T-cell (primary cell): Measurements from ENCODE around the gene SVOPL. TPM values are rescaled to one million over a fixed set of nuclear protein-coding genes. Genes with fewer than 3 reads are reported as not detected.

Experiments
- ATAC-seq, 4 experiments: fragments of 200-7000 bp in 3 of 4; fragments of 150-1000 bp in 1 of 4; cut with Tn5 transposase; replicated peaks in 1 of 4; 1 replicate in 3 of 4; 2 replicates in 1 of 4; pipeline ENCODE4 v1.10.0; 2021; ENCODE audit warnings: moderate library complexity in 3 of 4, mild to moderate bottlenecking in 2 of 4, moderate number of reproducible peaks in 1 of 4
- CTCF ChIA-PET, 2 donors: fragments of 300-600 bp; sonication (Branson Sonifier 250); formaldehyde crosslinking; loops; one replicate each; lab custom pipeline; 2022; ENCODE audit warnings: antibody characterized with exemption in 2 of 2; lab: Charles Lee
- POLR2A ChIA-PET, 2 donors: fragments of 300-600 bp; sonication (Branson Sonifier 250); formaldehyde crosslinking; loops; one replicate each; lab custom pipeline; 2022; ENCODE audit warnings: antibody characterized with exemption in 2 of 2; lab: Charles Lee
- DNase-seq, 35 experiments: peaks; one replicate each; pipeline versions ENCODE4 v3.0.0 to v3.0.0-alpha.2; 2013 to 2023
- H3K27ac ChIP-seq: one replicate; pipeline ENCODE4 v1.5.1; 2013; ENCODE audit warnings: low read length
- H3K27me3 ChIP-seq, 2 experiments: replicated peaks in 1 of 2; 1 replicate in 1 of 2; 2 replicates in 1 of 2; pipeline versions ENCODE4 v1.6.1 to v1.7.0; 2013; ENCODE audit warnings: low read length in 1 of 2, mixed read lengths in 1 of 2; ENCODE audit not compliant: control insufficient read depth in 2 of 2, insufficient read depth in 2 of 2; ENCODE audit errors: extremely low read depth in 1 of 2
- H3K36me3 ChIP-seq, 2 donors: 1 replicate in 1 of 2; 2 replicates in 1 of 2; pipeline versions ENCODE4 v1.6.1 to v1.7.0; 2013; ENCODE audit warnings: low read length in 1 of 2; ENCODE audit not compliant: control insufficient read depth in 2 of 2, insufficient read depth in 1 of 2; ENCODE audit errors: extremely low read depth in 1 of 2
- H3K4me1 ChIP-seq, 2 experiments: 1 replicate in 1 of 2; 2 replicates in 1 of 2; pipeline versions ENCODE4 v1.6.1 to v1.7.0; 2013; ENCODE audit warnings: low read length in 2 of 2, mixed read lengths in 1 of 2; ENCODE audit not compliant: insufficient read depth in 2 of 2, control insufficient read depth in 1 of 2; ENCODE audit errors: extremely low read depth in 1 of 2
- H3K4me3 ChIP-seq, 2 donors: 1 replicate in 1 of 2; 2 replicates in 1 of 2; pipeline versions ENCODE4 v1.5.1 to v1.7.0; 2013; ENCODE audit warnings: mild to moderate bottlenecking in 2 of 2, low read length in 1 of 2, moderate library complexity in 1 of 2; ENCODE audit not compliant: control insufficient read depth in 1 of 2; ENCODE audit errors: extremely low read depth in 1 of 2
- H3K9me3 ChIP-seq: 2 replicates; pipeline ENCODE4 v1.7.0; 2013
- H3K27ac Mint-ChIP-seq, 2 donors: one replicate each; pipeline ENCODE4 v1.8.0; 2020 to 2021; ENCODE audit warnings: mild to moderate bottlenecking in 2 of 2, mixed read lengths in 2 of 2
- H3K27me3 Mint-ChIP-seq, 2 donors: one replicate each; pipeline ENCODE4 v1.8.0; 2021 to 2022; ENCODE audit warnings: mixed read lengths in 2 of 2
- H3K36me3 Mint-ChIP-seq: one replicate; pipeline ENCODE4 v1.8.0; 2021; ENCODE audit warnings: mixed read lengths
- H3K4me1 Mint-ChIP-seq, 3 donors: one replicate each; pipeline ENCODE4 v1.8.0; 2020 to 2022; ENCODE audit warnings: mixed read lengths in 3 of 3, mild to moderate bottlenecking in 1 of 3
- H3K4me3 Mint-ChIP-seq, 3 donors: one replicate each; pipeline ENCODE4 v1.8.0; 2020 to 2022; ENCODE audit warnings: mild to moderate bottlenecking in 3 of 3, mixed read lengths in 3 of 3, moderate library complexity in 3 of 3
- H3K9me3 Mint-ChIP-seq, 3 donors: one replicate each; pipeline ENCODE4 v1.8.0; 2020 to 2022; ENCODE audit warnings: mixed read lengths in 3 of 3
- WGBS: methylation state at CpG from one replicate; pipeline ENCODE4 v1.1.5; 2013; ENCODE audit warnings: missing lambda C conversion rate; ENCODE audit not compliant: insufficient coverage; 5-methylcytosine and 5-hydroxymethylcytosine counted together
- total RNA-seq, 35 experiments: library from RNA in 6 of 35; stranded (reverse) in 6 of 35; fragments of 120-200 nt in 1 of 35; gene quantifications; one replicate each; pipeline versions ENCODE4 v1.2.1 to v1.2.4 and lab custom pipeline; 2013 to 2026

Gene SVOPL
- total RNA-seq, 5 donors from 2014 or later (not counting 1 experiment from before 2014, with no cell fraction given) = 1.2 TPM; not detected in 4

GRCh38 chr7:138667535-138668228 is 33.5 kb downstream of the SVOPL start:
- H3K9me3 ChIP-seq = no peaks in the 10 kb centered on the region
- peaks cover 0 to 6% of the 10 kb centered on the region in 2 experiments for H3K4me1 ChIP-seq
- peaks cover 0 to 21% of the 10 kb centered on the region in 2 experiments for H3K27me3 ChIP-seq
- H3K4me3 ChIP-seq = no peak overlapping the region
- POLR2A ChIA-PET = no interaction called here
- no peaks in the 10 kb centered on the region for H3K9me3 Mint-ChIP-seq
- DNase-seq = no peak
- peaks cover 5 to 10% (median 8%) of the 10 kb centered on the region in 3 donors for H3K4me1 Mint-ChIP-seq
- H3K27ac Mint-ChIP-seq = no peak overlapping the region
- WGBS = 75% methylated on average over 2 of the region's 6 CpGs
- H3K36me3 ChIP-seq = no peaks in the 10 kb centered on the region
- no peak for ATAC-seq
- H3K4me3 Mint-ChIP-seq = no peak overlapping the region
- CTCF ChIA-PET = no interaction called here
- H3K36me3 Mint-ChIP-seq = no peaks in the 10 kb centered on the region
- peaks cover 5 to 35% of the 10 kb centered on the region in 2 donors for H3K27me3 Mint-ChIP-seq
- H3K27ac ChIP-seq = no peak overlapping the region

DNA sequence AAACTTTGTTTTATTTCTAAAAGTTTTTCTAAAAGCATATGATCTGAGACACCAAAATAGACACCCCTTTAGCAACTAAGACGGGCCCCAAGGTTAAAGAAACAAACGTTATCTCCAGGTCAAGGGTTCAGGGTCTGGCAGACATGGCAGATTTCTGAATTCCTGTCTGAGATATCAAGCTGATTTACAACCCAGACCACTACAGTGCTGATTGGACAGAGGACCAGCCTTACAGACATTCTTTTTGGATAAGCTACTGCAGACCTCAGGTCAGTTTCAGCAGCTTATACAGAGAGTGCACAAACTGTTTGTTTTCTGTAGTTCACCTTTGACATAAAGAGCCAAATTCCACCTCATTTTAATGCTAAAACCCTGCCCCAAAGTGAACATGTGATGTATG is 34.8 kb downstream of the SVOPL start:
- H3K9me3 ChIP-seq = no peaks in the 10 kb centered on the region
- H3K36me3 ChIP-seq = no peaks in the 10 kb centered on the region
- peaks cover 0 to 6% of the 10 kb centered on the region in 2 experiments for H3K4me1 ChIP-seq
- no peak overlapping the region for H3K27ac Mint-ChIP-seq
- no peak overlapping the region for H3K27ac ChIP-seq
- H3K27me3 Mint-ChIP-seq = peaks cover 5 to 35% of the 10 kb centered on the region in 2 donors
- ChIA-PET CTCF (no interaction called here), POLR2A (no interaction called here)
- ATAC-seq (no peak), DNase-seq (no peak)
- H3K36me3 Mint-ChIP-seq = no peaks in the 10 kb centered on the region
- H3K4me1 Mint-ChIP-seq = peaks cover 5 to 10% (median 8%) of the 10 kb centered on the region in 3 donors
- no peak overlapping the region for H3K4me3 Mint-ChIP-seq
- no peaks in the 10 kb centered on the region for H3K9me3 Mint-ChIP-seq
- no peak overlapping the region for H3K4me3 ChIP-seq
- WGBS = 51% methylated on average over 2 of the region's 2 CpGs
- H3K27me3 ChIP-seq = peaks cover 0 to 21% of the 10 kb centered on the region in 2 experiments

- ChIA-PET CTCF (interaction anchor here in 1 of 2 donors (0.5 kb wide), 1 partner anchor 525 kb away, joined by 3 read pairs; no protein-coding TSS in a partner anchor), POLR2A (no interaction called here)
- Histone ChIP-seq H3K4me1 (peaks cover 0 to 6% of the 10 kb centered on the region in 2 experiments), H3K9me3 (no peaks in the 10 kb centered on the region), H3K27ac (no peak overlapping the region), H3K27me3 (peaks cover 0 to 21% of the 10 kb centered on the region in 2 experiments), H3K4me3 (no peak overlapping the region), H3K36me3 (no peaks in the 10 kb centered on the region)
- Mint-ChIP-seq H3K4me1 (peaks cover 5 to 10% (median 8%) of the 10 kb centered on the region in 3 donors), H3K9me3 (no peaks in the 10 kb centered on the region), H3K27me3 (peaks cover 5 to 35% of the 10 kb centered on the region in 2 donors), H3K4me3 (no peak overlapping the region), H3K27ac (no peak overlapping the region), H3K36me3 (no peaks in the 10 kb centered on the region)
- WGBS = 89% methylated on average over 3 of the region's 4 CpGs
- no peak for ATAC-seq
- no peak for DNase-seq
These were observed 35.5 kb downstream of the SVOPL start for GRCh38 chr7:138665669-138666140.

GRCh38 chr7:138665249-138665648 is 35.9 kb downstream of the SVOPL start:
- Mint-ChIP-seq H3K4me3 (peak overlapping the region in 1 of 3 donors; percentile 78), H3K4me1 (peaks cover 5 to 10% (median 8%) of the 10 kb centered on the region in 3 donors), H3K27me3 (peaks cover 5 to 35% of the 10 kb centered on the region in 2 donors), H3K27ac (no peak overlapping the region), H3K36me3 (no peaks in the 10 kb centered on the region), H3K9me3 (no peaks in the 10 kb centered on the region)
- no peak for ATAC-seq
- no peak overlapping the region for H3K27ac ChIP-seq
- ChIA-PET CTCF (interaction anchor here in 1 of 2 donors (0.5 to 0.8 kb wide), 2 partner anchors 70 to 524 kb away, joined by 3 to 4 read pairs; no protein-coding TSS in a partner anchor), POLR2A (no interaction called here)
- H3K36me3 ChIP-seq = no peaks in the 10 kb centered on the region
- 64% methylated on average over 1 of the region's 4 CpGs for WGBS
- H3K9me3 ChIP-seq = no peaks in the 10 kb centered on the region
- no peak overlapping the region for H3K4me3 ChIP-seq
- peaks cover 0 to 21% of the 10 kb centered on the region in 2 experiments for H3K27me3 ChIP-seq
- H3K4me1 ChIP-seq = peaks cover 0 to 6% of the 10 kb centered on the region in 2 experiments
- DNase-seq = no peak

- no peak for ATAC-seq
- WGBS = 34% methylated on average over 56 of the region's 59 CpGs
- Histone ChIP-seq H3K4me1 (peaks cover 0 to 6% of the 10 kb centered on the region in 2 experiments), H3K27ac (no peak overlapping the region), H3K27me3 (peaks cover 0 to 21% of the 10 kb centered on the region in 2 experiments), H3K36me3 (no peaks in the 10 kb centered on the region), H3K4me3 (peak overlapping the region; percentile 32 to 64), H3K9me3 (no peaks in the 10 kb centered on the region)
- POLR2A ChIA-PET = no interaction called here
- H3K27me3 Mint-ChIP-seq = peaks cover 0 to 42% of the 10 kb centered on the region in 2 donors
- peaks cover 5 to 10% (median 8%) of the 10 kb centered on the region in 3 donors for H3K4me1 Mint-ChIP-seq
- CTCF ChIA-PET = interaction anchor here (0.6 to 0.8 kb wide), 3 partner anchors 25 to 1483 kb away, joined by 4 to 11 read pairs (median 6); no protein-coding TSS in a partner anchor
- no peaks in the 10 kb centered on the region for H3K9me3 Mint-ChIP-seq
- DNase-seq = peak in 3 of 35 experiments; percentile 3 to 7 (median 4)
- no peaks in the 10 kb centered on the region for H3K36me3 Mint-ChIP-seq
- H3K4me3 Mint-ChIP-seq = peak overlapping the region; percentile 53 to 78 (median 63)
- no peak overlapping the region for H3K27ac Mint-ChIP-seq
These were observed 37.1 kb downstream of the SVOPL start for GRCh38 chr7:138663725-138664710.

DNA sequence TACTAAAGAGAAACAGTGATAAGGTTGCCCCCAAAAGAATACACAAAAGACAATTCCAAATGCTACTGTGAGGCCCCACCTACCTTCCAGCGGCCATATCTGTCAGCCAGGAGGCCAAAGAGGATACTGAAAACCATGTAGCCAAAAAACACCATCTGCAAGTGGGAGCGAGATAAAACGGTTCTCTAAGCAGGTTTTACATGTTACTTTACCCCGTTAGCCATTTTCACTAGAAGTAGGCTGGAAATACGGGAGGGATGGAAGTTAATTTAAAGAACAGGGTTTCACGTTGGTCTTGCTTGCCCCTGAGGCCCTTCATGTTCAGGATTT is 38.2 kb downstream of the SVOPL start:
- no peaks in the 10 kb centered on the region for H3K36me3 Mint-ChIP-seq
- ChIA-PET CTCF (no interaction called here), POLR2A (no interaction called here)
- H3K4me3 Mint-ChIP-seq = no peak overlapping the region
- Histone ChIP-seq H3K36me3 (no peaks in the 10 kb centered on the region), H3K4me3 (no peak overlapping the region), H3K4me1 (peaks cover 0 to 6% of the 10 kb centered on the region in 2 experiments), H3K27me3 (peaks cover 0 to 17% of the 10 kb centered on the region in 2 experiments), H3K27ac (no peak overlapping the region), H3K9me3 (no peaks in the 10 kb centered on the region)
- DNase-seq (no peak), ATAC-seq (no peak)
- peaks cover 0 to 38% of the 10 kb centered on the region in 2 donors for H3K27me3 Mint-ChIP-seq
- H3K9me3 Mint-ChIP-seq = no peaks in the 10 kb centered on the region
- 93% methylated on average over 3 of the region's 6 CpGs for WGBS
- no peak overlapping the region for H3K27ac Mint-ChIP-seq
- H3K4me1 Mint-ChIP-seq = peaks cover 5 to 10% (median 8%) of the 10 kb centered on the region in 3 donors
